HepG2 (cell line): ENCODE results near the gene MYO10.

Source experiments
- EZH2 ChIP-seq: conservative IDR thresholded peaks from 2 replicates; pipeline ENCODE4 v1.6.1; 2012; ENCODE audit warnings: mild to moderate bottlenecking, low read depth, low read length, moderate library complexity
- FOXM1 ChIP-seq: sonication (generic); formaldehyde crosslinking; IDR thresholded peaks from 2 replicates; pipeline ENCODE4 v1.5.0; 2020; ENCODE audit warnings: missing genetic modification reagents
- HDAC6 ChIP-seq: fragments of 200-600 bp; sonication (generic); IDR thresholded peaks from 2 replicates; pipeline ENCODE4 v1.7.0; 2017; ENCODE audit warnings: mild to moderate bottlenecking, antibody characterized with exemption, low read length, low read depth
- IRF1 ChIP-seq: sonication (generic); formaldehyde crosslinking; IDR thresholded peaks from 2 replicates; pipeline ENCODE4 v1.4.0; 2020; ENCODE audit warnings: low read depth, mild to moderate bottlenecking, missing genetic modification reagents
- NR2F2 ChIP-seq: IDR thresholded peaks from 2 replicates; pipeline ENCODE4 v1.6.1; 2012; ENCODE audit warnings: low read depth, inconsistent platforms, borderline replicate concordance
- POLR2A ChIP-seq, 2 experiments: IDR thresholded peaks; 2 replicates each; pipeline ENCODE4 v1.6.1; 2011; ENCODE audit warnings: low read depth in 2 of 2, low read length in 2 of 2, mild to moderate bottlenecking in 1 of 2, moderate library complexity in 1 of 2; ENCODE audit not compliant: insufficient read depth in 1 of 2
- POLR2AphosphoS5 ChIP-seq: IDR thresholded peaks from 2 replicates; pipeline ENCODE4 v1.6.1; 2012; ENCODE audit warnings: low read depth, low read length
- SIN3B ChIP-seq: fragments of 150-350 bp; IDR thresholded peaks from 2 replicates; pipeline ENCODE4 v1.6.1; 2014; ENCODE audit warnings: low read length
- SMARCC2 ChIP-seq: fragments of 450-650 bp; IDR thresholded peaks from 2 replicates; pipeline ENCODE4 v1.6.1; 2017; ENCODE audit warnings: antibody characterized with exemption, mild to moderate bottlenecking
- ZNF18 ChIP-seq: sonication (generic); formaldehyde crosslinking; IDR thresholded peaks from 2 replicates; pipeline ENCODE4 v1.8.0; 2022; ENCODE audit warnings: mild to moderate bottlenecking, missing genetic modification reagents; ENCODE audit not compliant: insufficient replicate concordance
- ZNF180 ChIP-seq: sonication (generic); formaldehyde crosslinking; IDR thresholded peaks from 2 replicates; pipeline ENCODE4 v1.4.0; 2020; ENCODE audit warnings: low read depth, missing genetic modification reagents, borderline replicate concordance
- ZNF563 ChIP-seq: sonication (generic); formaldehyde crosslinking; IDR thresholded peaks from 2 replicates; pipeline ENCODE4 v1.8.0; 2022; ENCODE audit warnings: mild to moderate bottlenecking, moderate library complexity, missing genetic modification reagents
- ZNF724P ChIP-seq: sonication (generic); formaldehyde crosslinking; IDR thresholded peaks from 2 replicates; pipeline ENCODE4 v1.8.0; 2022; ENCODE audit warnings: missing genetic modification reagents, borderline replicate concordance
- TF ChIP-seq, protein P1 (sequence below): sonication (generic); formaldehyde crosslinking; IDR thresholded peaks from 2 replicates; pipeline ENCODE4 v1.5.0; 2020; ENCODE audit warnings: mild to moderate bottlenecking, missing genetic modification reagents, moderate library complexity

- TF ChIP-seq EZH2 = no peak
- TF ChIP-seq, protein P1, sequence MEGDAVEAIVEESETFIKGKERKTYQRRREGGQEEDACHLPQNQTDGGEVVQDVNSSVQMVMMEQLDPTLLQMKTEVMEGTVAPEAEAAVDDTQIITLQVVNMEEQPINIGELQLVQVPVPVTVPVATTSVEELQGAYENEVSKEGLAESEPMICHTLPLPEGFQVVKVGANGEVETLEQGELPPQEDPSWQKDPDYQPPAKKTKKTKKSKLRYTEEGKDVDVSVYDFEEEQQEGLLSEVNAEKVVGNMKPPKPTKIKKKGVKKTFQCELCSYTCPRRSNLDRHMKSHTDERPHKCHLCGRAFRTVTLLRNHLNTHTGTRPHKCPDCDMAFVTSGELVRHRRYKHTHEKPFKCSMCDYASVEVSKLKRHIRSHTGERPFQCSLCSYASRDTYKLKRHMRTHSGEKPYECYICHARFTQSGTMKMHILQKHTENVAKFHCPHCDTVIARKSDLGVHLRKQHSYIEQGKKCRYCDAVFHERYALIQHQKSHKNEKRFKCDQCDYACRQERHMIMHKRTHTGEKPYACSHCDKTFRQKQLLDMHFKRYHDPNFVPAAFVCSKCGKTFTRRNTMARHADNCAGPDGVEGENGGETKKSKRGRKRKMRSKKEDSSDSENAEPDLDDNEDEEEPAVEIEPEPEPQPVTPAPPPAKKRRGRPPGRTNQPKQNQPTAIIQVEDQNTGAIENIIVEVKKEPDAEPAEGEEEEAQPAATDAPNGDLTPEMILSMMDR (CRISPR knock-in tag) = no peak
- no peak for TF ChIP-seq POLR2AphosphoS5
- TF ChIP-seq NR2F2 = no peak
- no peak for TF ChIP-seq SMARCC2
- no peak for TF ChIP-seq SIN3B
- TF ChIP-seq IRF1 (CRISPR knock-in tag) = no peak
- TF ChIP-seq FOXM1 (CRISPR knock-in tag) = no peak
- no peak for TF ChIP-seq ZNF180 (CRISPR knock-in tag)
- no peak for TF ChIP-seq ZNF724P (CRISPR knock-in tag)
- no peak for TF ChIP-seq ZNF18 (CRISPR knock-in tag)
- TF ChIP-seq ZNF563 (CRISPR knock-in tag) = no peak
- no peak for TF ChIP-seq POLR2A (IDR thresholded peaks at IDR 0.05; ENCODE audit: insufficient read depth in 1 of 2, low read depth in 2 of 2, low read length in 2 of 2)
- no peak for TF ChIP-seq HDAC6
These were observed 68.5 kb downstream of the MYO10 start for GRCh38 chr5:16867577-16867953.
